GM23338 (cell line): ENCODE measurements around the gene ALDH1L2. TPM values are rescaled to one million over a fixed set of nuclear protein-coding genes. Genes with fewer than 3 reads are reported as not detected.

Experiments used
- ATAC-seq: fragments of 200-7000 bp; cut with Tn5 transposase; 3 replicates; pipeline ENCODE4 v1.9.1; 2020
- DNase-seq: peaks from one replicate; pipeline ENCODE4 v3.0.0-alpha.2; 2015; ENCODE audit warnings: low spot score
- H2AFZ ChIP-seq: fragments of 200-600 bp; sonication (generic); 2 replicates; pipeline ENCODE4 v1.8.0; 2016; ENCODE audit warnings: antibody characterized with exemption, mild to moderate bottlenecking, moderate library complexity
- H3F3A ChIP-seq: fragments of 200-600 bp; sonication (generic); replicated peaks from 2 replicates; pipeline ENCODE4 v1.8.0; 2017; ENCODE audit warnings: antibody characterized with exemption, mixed run types, low read depth
- H3K27ac ChIP-seq: fragments of 200-600 bp; sonication (generic); 2 replicates; pipeline ENCODE4 v1.6.1; 2016; ENCODE audit warnings: low read depth
- H3K27me3 ChIP-seq: fragments of 200-600 bp; sonication (generic); 2 replicates; pipeline ENCODE4 v1.8.0; 2016; ENCODE audit warnings: mild to moderate bottlenecking, mixed run types, moderate library complexity; ENCODE audit not compliant: insufficient read depth
- H3K36me3 ChIP-seq: fragments of 200-600 bp; sonication (generic); 2 replicates; pipeline ENCODE4 v1.8.0; 2016; ENCODE audit warnings: mild to moderate bottlenecking; ENCODE audit not compliant: insufficient read depth
- H3K4me1 ChIP-seq: fragments of 200-600 bp; sonication (generic); 2 replicates; pipeline ENCODE4 v1.8.0; 2016; ENCODE audit warnings: mild to moderate bottlenecking, moderate library complexity; ENCODE audit not compliant: insufficient read depth
- H3K4me2 ChIP-seq: fragments of 200-600 bp; sonication (generic); 2 replicates; pipeline ENCODE4 v1.7.1; 2017; ENCODE audit warnings: mixed run types
- H3K4me3 ChIP-seq: fragments of 200-600 bp; sonication (generic); 2 replicates; pipeline ENCODE4 v1.6.1; 2016; ENCODE audit warnings: mixed run types
- H3K79me2 ChIP-seq: fragments of 200-600 bp; sonication (generic); replicated peaks from 2 replicates; pipeline ENCODE4 v1.8.0; 2017; ENCODE audit warnings: mild to moderate bottlenecking; ENCODE audit not compliant: insufficient read depth
- H3K9me2 ChIP-seq: fragments of 200-600 bp; sonication (generic); 2 replicates; pipeline ENCODE4 v1.8.0; 2017; ENCODE audit not compliant: insufficient read depth
- H4K20me1 ChIP-seq: fragments of 200-600 bp; sonication (generic); replicated peaks from 2 replicates; pipeline ENCODE4 v1.8.0; 2017; ENCODE audit warnings: mild to moderate bottlenecking; ENCODE audit not compliant: insufficient read depth
- H3K27ac Mint-ChIP-seq: 2 replicates; pipeline ENCODE4 v1.8.0; 2020; ENCODE audit warnings: inconsistent platforms, mild to moderate bottlenecking, moderate library complexity, mixed read lengths
- H3K27me3 Mint-ChIP-seq: 3 replicates; pipeline ENCODE4 v1.8.0; 2022; ENCODE audit warnings: low read depth, mild to moderate bottlenecking, moderate library complexity, mixed read lengths, inconsistent platforms; ENCODE audit not compliant: insufficient read depth, poor library complexity
- H3K36me3 Mint-ChIP-seq: 3 replicates; pipeline ENCODE4 v1.8.0; 2021; ENCODE audit warnings: low read depth, mild to moderate bottlenecking, inconsistent platforms, moderate library complexity, mixed read lengths
- H3K4me1 Mint-ChIP-seq: 3 replicates; pipeline ENCODE4 v1.8.0; 2020; ENCODE audit warnings: mild to moderate bottlenecking, inconsistent platforms, mixed read lengths
- H3K4me3 Mint-ChIP-seq: 3 replicates; pipeline ENCODE4 v1.8.0; 2021; ENCODE audit warnings: moderate library complexity, mild to moderate bottlenecking, inconsistent platforms, mixed read lengths
- H3K9me3 Mint-ChIP-seq: 3 replicates; pipeline ENCODE4 v1.8.0; 2020; ENCODE audit warnings: moderate library complexity, mild to moderate bottlenecking, inconsistent platforms, mixed read lengths
- CREB1 ChIP-seq: fragments of 250-450 bp; sonication (Bioruptor Pico); IDR thresholded peaks from 2 replicates; pipeline ENCODE4 v1.5.0; 2020; ENCODE audit warnings: low read depth, mild to moderate bottlenecking, moderate library complexity
- CTCF ChIP-seq, 2 experiments: fragments of 200-600 bp in 1 of 2; sonication (generic) in 1 of 2; conservative IDR thresholded peaks; 2 replicates each; pipeline versions ENCODE4 v1.5.1 to v1.6.1; 2016 to 2017; ENCODE audit warnings: antibody characterized with exemption in 2 of 2, low read depth in 2 of 2, mild to moderate bottlenecking in 2 of 2, moderate library complexity in 1 of 2
- EZH2 ChIP-seq: fragments of 200-600 bp; sonication (generic); IDR thresholded peaks from one replicate; pipeline ENCODE4 v1.8.0; 2017; ENCODE audit warnings: antibody characterized with exemption, mild to moderate bottlenecking, low read depth; ENCODE audit not compliant: unreplicated experiment
- EZH2phosphoT487 ChIP-seq: fragments of 200-600 bp; sonication (generic); IDR thresholded peaks from one replicate; pipeline ENCODE4 v1.8.1; 2018; ENCODE audit warnings: antibody characterized with exemption; ENCODE audit not compliant: unreplicated experiment
- JUNB ChIP-seq: IDR thresholded peaks from one replicate; pipeline ENCODE4 v1.6.1; 2016; ENCODE audit warnings: antibody characterized with exemption; ENCODE audit not compliant: unreplicated experiment
- NANOG ChIP-seq: IDR thresholded peaks from 2 replicates; pipeline ENCODE4 v1.6.1; 2016; ENCODE audit warnings: antibody characterized with exemption, borderline replicate concordance
- POLR2AphosphoS5 ChIP-seq: IDR thresholded peaks from 2 replicates; pipeline ENCODE4 v1.6.1; 2016; ENCODE audit warnings: antibody characterized with exemption, low read depth
- STAT1 ChIP-seq: IDR thresholded peaks from one replicate; pipeline ENCODE4 v1.6.1; 2016; ENCODE audit warnings: antibody characterized with exemption; ENCODE audit not compliant: unreplicated experiment
- ZNF114 ChIP-seq: fragments of 250-450 bp; sonication (Bioruptor Pico); IDR thresholded peaks from 2 replicates; pipeline ENCODE4 v1.5.0; 2020; ENCODE audit warnings: mild to moderate bottlenecking, moderate library complexity
- ZNF331 ChIP-seq: fragments of 250-450 bp; sonication (Bioruptor Pico); IDR thresholded peaks from 2 replicates; pipeline ENCODE4 v1.5.0; 2020; ENCODE audit warnings: low read depth, mild to moderate bottlenecking, moderate library complexity
- polyA plus RNA-seq: library from polyadenylated mRNA; unstranded; fragments of >200 nt; fragmentation: Nextera tagmentation; extraction: Ambion mirVana; gene quantifications from 2 replicates; pipeline ENCODE4 v1.2.1, GENCODE V29; 2016
- total RNA-seq: library from RNA; depleted of rRNA; stranded (reverse); fragments of >200 nt; shearing (Covaris generic); gene quantifications from 2 replicates; pipeline ENCODE4 v1.2.3, GENCODE V29; 2014
- TF ChIP-seq, protein P1 (sequence below): IDR thresholded peaks from one replicate; pipeline ENCODE4 v1.6.1; 2018; ENCODE audit warnings: antibody characterized with exemption; ENCODE audit not compliant: unreplicated experiment
- TF ChIP-seq, protein P2 (sequence below): fragments of 250-450 bp; sonication (Bioruptor Pico); IDR thresholded peaks from 2 replicates; pipeline ENCODE4 v1.5.0; 2020; ENCODE audit warnings: mild to moderate bottlenecking, moderate library complexity
- TF ChIP-seq, protein P3 (sequence below): IDR thresholded peaks from 2 replicates; pipeline ENCODE4 v1.6.1; 2016; ENCODE audit warnings: antibody characterized with exemption

The ALDH1L2 gene
- total and polyA plus RNA-seq, 2 experiments from 2014 or later, result 5.8 to 9.1 TPM

GRCh38 chr12:105091476-105092206 is 7.4 kb upstream of the ALDH1L2 start:
- TF ChIP-seq CREB1 (CRISPR knock-in tag) (no peak), ZNF114 (CRISPR knock-in tag) (no peak), CTCF (conservative IDR thresholded peaks at IDR 0.05; ENCODE audit: low read depth in 2 of 2) (no peak), ZNF331 (CRISPR knock-in tag) (no peak), EZH2phosphoT487 (no peak), STAT1 (no peak), EZH2 (no peak), POLR2AphosphoS5 (no peak), JUNB (no peak), NANOG (no peak)
- TF ChIP-seq, protein P1, sequence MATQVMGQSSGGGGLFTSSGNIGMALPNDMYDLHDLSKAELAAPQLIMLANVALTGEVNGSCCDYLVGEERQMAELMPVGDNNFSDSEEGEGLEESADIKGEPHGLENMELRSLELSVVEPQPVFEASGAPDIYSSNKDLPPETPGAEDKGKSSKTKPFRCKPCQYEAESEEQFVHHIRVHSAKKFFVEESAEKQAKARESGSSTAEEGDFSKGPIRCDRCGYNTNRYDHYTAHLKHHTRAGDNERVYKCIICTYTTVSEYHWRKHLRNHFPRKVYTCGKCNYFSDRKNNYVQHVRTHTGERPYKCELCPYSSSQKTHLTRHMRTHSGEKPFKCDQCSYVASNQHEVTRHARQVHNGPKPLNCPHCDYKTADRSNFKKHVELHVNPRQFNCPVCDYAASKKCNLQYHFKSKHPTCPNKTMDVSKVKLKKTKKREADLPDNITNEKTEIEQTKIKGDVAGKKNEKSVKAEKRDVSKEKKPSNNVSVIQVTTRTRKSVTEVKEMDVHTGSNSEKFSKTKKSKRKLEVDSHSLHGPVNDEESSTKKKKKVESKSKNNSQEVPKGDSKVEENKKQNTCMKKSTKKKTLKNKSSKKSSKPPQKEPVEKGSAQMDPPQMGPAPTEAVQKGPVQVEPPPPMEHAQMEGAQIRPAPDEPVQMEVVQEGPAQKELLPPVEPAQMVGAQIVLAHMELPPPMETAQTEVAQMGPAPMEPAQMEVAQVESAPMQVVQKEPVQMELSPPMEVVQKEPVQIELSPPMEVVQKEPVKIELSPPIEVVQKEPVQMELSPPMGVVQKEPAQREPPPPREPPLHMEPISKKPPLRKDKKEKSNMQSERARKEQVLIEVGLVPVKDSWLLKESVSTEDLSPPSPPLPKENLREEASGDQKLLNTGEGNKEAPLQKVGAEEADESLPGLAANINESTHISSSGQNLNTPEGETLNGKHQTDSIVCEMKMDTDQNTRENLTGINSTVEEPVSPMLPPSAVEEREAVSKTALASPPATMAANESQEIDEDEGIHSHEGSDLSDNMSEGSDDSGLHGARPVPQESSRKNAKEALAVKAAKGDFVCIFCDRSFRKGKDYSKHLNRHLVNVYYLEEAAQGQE, result no peak
- TF ChIP-seq, protein P2, sequence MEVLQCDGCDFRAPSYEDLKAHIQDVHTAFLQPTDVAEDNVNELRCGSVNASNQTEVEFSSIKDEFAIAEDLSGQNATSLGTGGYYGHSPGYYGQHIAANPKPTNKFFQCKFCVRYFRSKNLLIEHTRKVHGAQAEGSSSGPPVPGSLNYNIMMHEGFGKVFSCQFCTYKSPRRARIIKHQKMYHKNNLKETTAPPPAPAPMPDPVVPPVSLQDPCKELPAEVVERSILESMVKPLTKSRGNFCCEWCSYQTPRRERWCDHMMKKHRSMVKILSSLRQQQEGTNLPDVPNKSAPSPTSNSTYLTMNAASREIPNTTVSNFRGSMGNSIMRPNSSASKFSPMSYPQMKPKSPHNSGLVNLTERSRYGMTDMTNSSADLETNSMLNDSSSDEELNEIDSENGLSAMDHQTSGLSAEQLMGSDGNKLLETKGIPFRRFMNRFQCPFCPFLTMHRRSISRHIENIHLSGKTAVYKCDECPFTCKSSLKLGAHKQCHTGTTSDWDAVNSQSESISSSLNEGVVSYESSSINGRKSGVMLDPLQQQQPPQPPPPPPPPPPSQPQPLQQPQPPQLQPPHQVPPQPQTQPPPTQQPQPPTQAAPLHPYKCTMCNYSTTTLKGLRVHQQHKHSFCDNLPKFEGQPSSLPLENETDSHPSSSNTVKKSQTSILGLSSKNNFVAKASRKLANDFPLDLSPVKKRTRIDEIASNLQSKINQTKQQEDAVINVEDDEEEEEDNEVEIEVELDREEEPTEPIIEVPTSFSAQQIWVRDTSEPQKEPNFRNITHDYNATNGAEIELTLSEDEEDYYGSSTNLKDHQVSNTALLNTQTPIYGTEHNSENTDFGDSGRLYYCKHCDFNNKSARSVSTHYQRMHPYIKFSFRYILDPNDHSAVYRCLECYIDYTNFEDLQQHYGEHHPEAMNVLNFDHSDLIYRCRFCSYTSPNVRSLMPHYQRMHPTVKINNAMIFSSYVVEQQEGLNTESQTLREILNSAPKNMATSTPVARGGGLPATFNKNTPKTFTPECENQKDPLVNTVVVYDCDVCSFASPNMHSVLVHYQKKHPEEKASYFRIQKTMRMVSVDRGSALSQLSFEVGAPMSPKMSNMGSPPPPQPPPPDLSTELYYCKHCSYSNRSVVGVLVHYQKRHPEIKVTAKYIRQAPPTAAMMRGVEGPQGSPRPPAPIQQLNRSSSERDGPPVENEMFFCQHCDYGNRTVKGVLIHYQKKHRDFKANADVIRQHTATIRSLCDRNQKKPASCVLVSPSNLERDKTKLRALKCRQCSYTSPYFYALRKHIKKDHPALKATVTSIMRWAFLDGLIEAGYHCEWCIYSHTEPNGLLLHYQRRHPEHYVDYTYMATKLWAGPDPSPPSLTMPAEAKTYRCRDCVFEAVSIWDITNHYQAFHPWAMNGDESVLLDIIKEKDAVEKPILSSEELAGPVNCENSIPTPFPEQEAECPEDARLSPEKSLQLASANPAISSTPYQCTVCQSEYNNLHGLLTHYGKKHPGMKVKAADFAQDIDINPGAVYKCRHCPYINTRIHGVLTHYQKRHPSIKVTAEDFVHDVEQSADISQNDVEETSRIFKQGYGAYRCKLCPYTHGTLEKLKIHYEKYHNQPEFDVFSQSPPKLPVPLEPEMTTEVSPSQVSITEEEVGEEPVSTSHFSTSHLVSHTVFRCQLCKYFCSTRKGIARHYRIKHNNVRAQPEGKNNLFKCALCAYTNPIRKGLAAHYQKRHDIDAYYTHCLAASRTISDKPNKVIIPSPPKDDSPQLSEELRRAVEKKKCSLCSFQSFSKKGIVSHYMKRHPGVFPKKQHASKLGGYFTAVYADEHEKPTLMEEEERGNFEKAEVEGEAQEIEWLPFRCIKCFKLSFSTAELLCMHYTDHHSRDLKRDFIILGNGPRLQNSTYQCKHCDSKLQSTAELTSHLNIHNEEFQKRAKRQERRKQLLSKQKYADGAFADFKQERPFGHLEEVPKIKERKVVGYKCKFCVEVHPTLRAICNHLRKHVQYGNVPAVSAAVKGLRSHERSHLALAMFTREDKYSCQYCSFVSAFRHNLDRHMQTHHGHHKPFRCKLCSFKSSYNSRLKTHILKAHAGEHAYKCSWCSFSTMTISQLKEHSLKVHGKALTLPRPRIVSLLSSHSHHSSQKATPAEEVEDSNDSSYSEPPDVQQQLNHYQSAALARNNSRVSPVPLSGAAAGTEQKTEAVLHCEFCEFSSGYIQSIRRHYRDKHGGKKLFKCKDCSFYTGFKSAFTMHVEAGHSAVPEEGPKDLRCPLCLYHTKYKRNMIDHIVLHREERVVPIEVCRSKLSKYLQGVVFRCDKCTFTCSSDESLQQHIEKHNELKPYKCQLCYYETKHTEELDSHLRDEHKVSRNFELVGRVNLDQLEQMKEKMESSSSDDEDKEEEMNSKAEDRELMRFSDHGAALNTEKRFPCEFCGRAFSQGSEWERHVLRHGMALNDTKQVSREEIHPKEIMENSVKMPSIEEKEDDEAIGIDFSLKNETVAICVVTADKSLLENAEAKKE (CRISPR knock-in tag), result no peak
- TF ChIP-seq, protein P3, sequence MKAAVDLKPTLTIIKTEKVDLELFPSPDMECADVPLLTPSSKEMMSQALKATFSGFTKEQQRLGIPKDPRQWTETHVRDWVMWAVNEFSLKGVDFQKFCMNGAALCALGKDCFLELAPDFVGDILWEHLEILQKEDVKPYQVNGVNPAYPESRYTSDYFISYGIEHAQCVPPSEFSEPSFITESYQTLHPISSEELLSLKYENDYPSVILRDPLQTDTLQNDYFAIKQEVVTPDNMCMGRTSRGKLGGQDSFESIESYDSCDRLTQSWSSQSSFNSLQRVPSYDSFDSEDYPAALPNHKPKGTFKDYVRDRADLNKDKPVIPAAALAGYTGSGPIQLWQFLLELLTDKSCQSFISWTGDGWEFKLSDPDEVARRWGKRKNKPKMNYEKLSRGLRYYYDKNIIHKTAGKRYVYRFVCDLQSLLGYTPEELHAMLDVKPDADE, result no peak
- Histone ChIP-seq H3K4me3 (peak overlapping the region; percentile 36), H3K4me2 (peak overlapping the region; percentile 58), H2AFZ (no peak overlapping the region), H3K27ac (peak overlapping the region; percentile 93), H3K36me3 (no peaks in the 10 kb centered on the region), H3K79me2 (no peaks in the 10 kb centered on the region), H3K27me3 (no peaks in the 10 kb centered on the region), H3F3A (peaks cover 12% of the 10 kb centered on the region; the same call in 1 of the 2 replicates), H3K9me2 (no peaks in the 10 kb centered on the region), H3K4me1 (peaks cover 27% of the 10 kb centered on the region), H4K20me1 (no peaks in the 10 kb centered on the region)
- H3K36me3 Mint-ChIP-seq, result peaks cover 34% of the 10 kb centered on the region
- DNase-seq (no peak), ATAC-seq (peak; percentile 31)
- peak overlapping the region; percentile 58 for H3K4me3 Mint-ChIP-seq
- H3K9me3 Mint-ChIP-seq, result peaks cover 35% of the 10 kb centered on the region
- H3K4me1 Mint-ChIP-seq, result peaks cover 30% of the 10 kb centered on the region
- H3K27ac Mint-ChIP-seq, result peak overlapping the region; percentile 97
- H3K27me3 Mint-ChIP-seq, result peaks cover 2% of the 10 kb centered on the region
